Activated T-helper 9 cell treated with anti-CD3 and anti-CD28 coated beads, Interleukin-2, amount 50 U/mL, for 16 hours (primary cell): Measurements from ENCODE around the gene IL24.
A peak's percentile ranks its signal among the peaks of the same experiment; 100 is the strongest.
"Not testable (repeated sequence)": the region's sequence is repeated elsewhere in the genome, so short reads cannot be mapped to it uniquely, and the experiment has no call there.

Source experiments
- DNase-seq: peaks from one replicate; pipeline ENCODE4 v3.0.0-alpha.2; 2020; ENCODE audit warnings: low read depth

Gene IL24

DNA sequence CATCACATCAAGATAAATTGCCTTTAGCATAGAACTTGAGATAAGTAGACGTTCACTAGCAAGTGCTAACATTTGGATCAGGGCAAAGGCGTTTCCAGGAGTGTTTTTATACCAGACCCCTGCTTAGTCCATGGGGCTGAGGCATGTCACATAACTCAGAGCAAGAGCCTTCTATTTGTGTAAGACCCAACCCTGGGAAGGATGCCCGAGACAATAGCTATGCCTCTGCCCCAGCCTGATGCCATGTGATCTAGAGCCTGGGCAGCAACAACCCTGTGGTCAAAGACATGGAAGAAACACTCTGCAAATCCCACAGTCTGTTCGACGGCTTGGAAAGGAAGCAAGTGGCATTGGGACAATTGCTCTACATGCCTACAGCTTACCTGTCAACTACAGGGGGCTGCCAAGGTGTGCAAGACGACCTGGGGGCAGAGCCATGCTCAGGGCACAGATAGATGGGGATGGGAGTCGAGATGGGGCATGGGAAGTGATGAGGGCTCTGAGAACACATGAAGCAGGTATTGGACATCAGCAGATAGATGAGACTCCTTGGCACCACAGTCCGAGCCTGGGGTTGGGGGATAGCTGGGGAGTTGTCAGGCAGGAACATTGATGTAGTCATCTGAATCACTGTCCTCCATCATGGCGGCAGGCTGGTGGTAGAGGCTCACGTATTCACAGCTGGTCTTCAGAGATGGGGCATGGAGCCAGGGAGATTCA, 7.3 kb downstream of the IL24 start:
- DNase-seq: no peak

DNA sequence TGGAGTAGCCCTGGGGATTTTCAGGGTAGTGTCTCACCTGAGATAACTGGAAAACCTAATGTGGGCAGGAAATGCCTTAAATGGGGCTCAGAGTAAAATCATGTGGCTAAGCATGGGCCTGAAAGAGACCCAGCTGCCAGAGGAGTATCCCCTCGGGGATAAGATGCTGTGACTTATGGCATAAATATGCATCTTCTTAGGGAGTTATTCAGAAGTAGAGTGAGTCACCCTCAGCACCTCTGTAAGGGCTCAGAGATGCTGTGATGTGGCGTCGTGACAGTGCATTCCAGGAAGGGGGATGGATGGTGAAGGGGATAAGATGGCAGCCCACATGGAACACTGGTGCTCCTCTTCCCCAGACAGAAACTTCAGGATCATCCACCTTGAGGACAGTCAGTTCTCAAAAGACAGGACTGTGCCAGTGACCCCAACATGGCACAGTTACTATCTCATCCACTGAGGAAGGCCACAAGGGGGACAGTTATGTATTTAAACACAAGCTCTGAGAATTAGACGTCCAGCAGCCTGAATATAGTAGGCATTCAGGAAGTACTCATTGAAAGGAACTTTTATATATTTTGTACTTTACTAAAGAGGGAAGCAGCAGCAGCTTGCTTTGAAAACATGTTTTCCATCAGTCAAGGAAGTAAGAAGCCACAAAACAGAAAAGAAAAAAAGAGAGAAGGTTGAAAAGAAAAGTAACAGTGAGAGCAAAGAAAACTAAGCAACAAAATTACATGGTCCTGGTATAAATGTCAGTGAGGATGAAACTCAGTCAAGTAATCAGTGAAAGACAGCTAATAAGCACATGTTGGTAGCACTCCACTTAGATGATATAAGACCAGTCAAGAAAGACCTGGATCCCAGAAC, 8.3 kb downstream of the IL24 start:
- DNase-seq: no peak

DNA sequence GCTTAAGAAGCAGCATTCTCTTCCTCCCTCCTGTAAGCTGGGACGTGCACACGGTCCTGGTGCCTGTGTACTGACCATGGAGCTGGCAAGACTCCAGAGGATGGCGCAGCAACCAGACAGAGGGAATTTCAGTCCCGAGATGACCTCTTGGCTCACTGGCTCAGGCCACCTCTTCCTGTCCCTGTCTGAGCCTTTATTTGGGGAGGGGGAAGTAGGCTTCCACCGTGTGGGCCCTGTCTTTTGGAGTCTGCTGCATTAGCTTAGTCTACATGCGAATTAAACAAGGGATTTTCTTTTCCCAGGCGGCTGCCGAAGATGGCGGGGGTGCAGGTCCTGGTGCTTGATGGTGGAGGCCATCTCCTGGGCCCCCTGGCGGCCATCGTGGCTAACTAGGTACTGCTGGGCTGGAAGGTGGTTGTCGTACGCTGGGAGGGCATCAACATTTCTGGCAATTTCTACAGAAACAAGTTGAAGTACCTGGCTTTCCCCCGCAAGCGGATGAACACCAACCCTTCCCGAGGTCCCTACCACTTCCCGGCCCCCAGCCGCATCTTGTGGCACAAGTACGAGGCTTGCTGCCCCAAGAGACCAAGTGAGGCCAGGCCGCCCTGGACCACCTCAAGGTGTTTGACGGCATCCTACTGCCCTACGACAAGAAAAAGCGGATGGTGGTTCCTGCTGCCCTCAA, 10.2 kb downstream of the IL24 start:
- DNase-seq: no peak

DNA sequence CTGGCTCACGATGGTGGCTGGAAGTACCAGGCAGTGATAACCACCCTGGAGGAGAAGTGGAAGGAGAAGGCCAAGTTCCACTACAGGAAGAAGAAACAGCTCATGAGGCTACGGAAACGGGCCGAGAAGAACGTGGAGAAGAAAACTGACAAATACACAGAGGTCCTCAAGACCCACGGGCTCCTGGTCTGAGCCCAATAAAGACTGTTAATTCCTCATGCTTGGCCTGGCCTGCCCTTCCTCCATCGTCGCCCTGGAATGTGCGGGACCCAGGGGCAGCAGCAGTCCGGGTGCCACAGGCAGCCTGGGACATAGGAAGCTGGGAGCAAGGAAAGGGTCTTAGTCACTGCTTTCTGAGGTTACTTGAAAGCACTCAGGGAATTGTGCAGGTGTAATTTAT, 10.8 kb downstream of the IL24 start:
- no peak for DNase-seq

DNA sequence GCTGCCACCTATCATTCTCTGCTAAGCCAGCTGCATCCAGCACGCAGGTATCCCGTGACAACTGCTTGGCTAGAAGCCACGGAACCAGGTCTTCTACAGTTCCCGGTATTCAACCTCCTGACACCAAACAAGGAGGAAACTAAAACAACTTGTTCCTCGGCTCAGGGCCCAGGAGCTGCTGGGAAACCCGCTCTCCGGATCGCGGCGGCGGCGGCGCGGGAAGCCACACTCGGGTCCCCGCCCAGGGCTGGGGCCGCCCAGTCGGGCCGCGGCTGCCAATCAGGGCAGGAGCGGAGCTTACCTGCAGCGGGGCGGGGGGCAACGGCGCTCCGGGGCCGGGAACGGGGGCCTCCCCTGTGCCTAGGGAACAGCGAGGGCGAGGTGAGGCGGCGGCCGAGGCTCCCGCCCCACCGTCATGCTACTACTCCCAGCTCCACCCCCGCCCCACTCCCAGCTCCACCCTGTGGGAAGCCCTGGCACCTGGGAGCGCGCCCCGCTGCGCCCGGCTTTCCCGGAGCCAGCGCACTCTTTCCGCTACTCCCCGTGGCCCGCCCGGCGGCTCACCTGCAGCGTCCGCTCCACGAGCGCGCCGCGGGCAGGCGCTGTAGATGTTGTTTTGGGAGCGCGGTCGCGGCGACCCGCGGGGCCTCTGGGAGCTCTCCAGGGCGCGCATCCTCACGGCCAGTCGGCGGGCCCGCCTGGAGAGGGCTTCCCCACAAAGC, 12.1 kb downstream of the IL24 start:
- peak; percentile 33 for DNase-seq

DNA sequence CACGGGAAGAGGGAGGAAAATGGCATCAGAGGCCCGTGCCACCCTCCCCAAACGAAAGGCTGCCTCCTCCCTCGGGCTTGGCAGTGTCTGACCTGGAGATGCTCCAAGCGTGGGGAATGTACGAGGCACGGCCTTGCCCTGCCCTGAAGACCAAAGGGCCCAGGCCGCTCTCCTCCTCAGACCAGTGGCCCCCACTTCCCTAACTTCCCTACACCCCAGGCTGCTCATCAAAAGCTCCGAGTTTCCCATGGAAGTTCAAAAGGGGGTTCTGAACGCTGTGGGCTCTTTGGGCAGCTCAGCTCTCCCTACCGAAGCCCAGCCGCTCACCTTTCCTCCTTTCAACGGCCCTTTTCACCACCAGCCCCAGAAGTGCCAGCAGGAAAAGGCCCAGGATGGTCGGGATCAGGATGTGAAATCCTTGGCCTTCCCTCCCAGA, 12.7 kb downstream of the IL24 start:
- DNase-seq: no peak

DNA sequence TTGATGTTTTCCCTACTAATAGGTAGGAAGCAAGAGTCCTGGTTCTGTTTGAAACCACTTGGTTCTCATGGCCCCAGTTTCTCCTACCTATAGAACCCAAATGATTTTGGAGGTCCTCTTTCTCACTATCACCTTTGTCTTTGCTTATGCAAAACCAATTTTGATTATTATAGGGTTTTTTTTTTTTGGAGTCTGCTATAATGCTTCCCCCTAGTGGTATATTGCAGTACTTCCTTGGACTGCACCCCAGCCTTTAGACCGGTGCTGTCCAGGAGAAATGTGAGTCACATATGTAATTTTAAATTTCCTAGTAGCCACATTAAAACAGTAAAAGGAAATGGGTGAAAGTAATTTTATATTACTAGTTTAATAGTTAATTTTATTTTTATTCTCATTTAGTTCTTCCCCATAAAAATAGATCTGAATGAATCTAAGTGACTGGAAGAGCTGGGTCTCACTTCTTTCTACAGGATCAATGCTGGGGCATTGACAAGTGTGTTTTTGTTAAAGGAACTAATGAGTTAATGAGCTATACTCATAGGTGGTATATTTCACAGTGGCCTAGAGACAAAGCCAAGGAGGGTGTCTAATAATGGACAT, 13.9 kb downstream of the IL24 start:
- DNase-seq: no peak

DNA sequence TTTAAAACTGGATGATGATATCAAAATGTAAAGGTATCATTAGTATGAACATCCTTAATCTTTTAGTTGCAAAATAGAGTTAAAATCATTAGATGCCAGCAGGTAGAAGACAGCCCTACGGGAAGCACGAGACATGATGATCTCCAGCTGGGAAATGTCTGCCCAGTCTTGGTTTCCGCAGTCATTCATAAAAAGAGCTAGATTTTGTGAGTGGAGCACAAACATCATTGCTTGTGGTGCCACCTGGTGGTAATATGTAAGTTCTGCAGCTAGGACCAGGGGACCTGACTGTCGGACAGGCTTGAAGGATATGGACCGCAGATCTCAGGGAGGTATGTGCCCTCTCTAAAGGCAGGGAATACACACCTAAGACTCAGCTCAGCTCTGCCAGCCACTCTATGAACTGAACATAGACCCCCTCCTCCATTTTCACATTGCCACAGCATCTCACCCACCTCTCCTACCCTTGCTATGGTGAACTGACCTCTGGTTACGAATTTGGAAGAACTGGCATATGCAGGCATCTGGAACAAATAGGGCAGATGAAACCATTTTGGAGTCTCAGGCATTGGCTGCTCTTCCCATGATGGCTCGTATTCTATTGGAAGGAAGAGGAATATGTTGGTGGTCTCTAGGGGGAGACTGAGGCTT, 15.3 kb downstream of the IL24 start:
- DNase-seq: peak; percentile 40

DNA sequence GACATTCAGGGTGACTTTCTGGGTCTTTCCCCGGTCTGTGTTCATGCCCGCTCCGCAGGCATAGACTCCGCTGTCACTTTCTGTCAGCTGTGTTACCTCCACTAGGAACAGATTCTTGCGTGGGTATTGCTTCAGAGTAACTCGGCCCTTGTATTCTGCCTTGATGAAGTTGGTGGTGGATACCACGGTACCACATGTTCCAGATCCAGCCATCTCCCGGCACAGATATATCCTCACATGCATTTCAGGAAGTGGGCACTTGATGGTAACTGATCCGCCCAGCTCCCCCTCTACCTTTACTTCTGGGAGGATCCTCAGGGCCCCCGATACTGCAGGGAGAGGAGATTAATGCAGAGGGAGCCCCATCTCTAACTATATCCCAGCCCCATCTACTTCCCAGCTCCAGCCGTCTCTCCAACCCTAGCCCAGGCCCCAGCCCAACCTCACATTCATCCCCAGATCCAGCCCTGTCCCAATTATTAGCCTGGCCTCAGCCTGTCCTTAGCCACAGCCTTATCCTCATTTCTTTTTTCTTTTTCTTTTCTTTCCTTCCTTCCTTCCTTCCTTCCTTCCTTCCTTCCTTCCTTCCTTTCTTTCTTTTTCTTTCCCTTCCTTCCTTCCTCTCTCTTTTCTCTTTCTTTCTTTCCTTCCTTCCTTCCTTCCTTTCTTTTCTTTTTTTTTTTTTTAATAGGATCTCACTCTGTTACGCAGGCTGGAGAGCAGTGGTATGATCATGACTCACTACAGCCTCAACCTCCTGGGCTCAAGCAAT, 16.7 kb downstream of the IL24 start:
- no peak for DNase-seq

DNA sequence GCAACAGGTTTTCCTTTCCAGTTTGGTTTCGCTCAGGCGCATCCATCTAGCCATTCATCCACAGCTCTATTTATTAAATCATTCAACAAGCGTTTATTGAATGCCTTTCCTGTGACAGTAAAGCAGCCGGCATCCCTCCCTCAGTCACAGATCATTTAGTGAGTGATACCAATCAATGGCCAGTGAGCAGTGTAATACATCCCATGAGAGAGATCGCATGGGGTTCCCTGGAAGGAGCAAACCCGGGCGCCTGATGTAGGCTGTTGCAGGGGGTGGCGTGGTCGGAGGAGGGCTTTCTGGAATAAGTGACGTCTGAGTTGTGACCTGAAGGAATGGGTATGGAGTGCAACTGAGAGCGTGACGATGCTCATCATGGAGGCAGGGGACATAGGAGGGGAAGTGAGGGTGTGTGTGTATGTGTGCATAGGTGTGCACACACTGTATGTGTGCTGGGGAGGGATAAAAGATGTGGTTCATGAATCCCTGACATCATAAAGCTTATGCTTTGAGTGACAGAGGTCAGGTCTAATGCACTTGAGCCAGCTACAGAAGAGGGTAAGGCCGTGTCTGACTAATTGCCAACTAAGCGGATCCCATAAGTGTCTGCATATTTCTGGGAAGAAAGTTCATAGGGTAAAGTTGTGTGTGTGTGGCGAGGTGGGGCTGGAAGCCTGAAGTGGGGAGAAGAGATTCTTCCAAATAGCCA, 17.9 kb downstream of the IL24 start:
- DNase-seq: no peak

DNA sequence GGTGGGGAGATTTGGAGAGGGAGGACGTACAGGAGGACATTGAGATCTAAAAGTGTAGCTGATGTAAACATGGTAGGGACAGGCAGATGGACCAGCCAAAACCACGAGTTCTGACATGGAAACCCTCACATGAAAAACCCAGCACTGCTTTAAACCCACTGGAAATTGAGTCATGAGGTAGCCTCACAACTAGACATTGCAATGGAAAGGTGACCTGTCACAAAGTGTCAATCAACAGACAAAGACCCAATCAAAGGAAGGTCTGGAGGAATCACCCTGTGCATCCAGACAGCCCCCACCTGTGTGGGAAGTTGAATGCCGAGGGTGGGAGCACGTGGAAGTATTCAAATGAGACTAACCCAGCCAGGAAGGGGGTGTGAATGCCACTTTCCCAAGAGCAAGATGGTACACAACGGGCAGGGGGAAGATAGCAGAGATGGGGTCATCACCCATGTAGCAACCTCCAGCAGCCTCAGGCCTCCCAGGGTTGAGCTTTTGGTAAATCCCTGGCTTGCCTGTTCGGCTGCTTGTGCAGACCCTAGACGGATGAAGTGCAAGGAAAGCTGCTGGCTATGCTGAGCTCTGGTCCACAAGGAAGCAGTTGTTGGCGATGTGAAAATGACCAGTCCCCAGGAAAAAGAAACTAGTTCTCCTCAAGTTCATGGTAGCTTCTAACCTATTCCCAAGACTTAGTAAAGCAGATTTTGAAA, 18.9 kb downstream of the IL24 start:
- DNase-seq: no peak

DNA sequence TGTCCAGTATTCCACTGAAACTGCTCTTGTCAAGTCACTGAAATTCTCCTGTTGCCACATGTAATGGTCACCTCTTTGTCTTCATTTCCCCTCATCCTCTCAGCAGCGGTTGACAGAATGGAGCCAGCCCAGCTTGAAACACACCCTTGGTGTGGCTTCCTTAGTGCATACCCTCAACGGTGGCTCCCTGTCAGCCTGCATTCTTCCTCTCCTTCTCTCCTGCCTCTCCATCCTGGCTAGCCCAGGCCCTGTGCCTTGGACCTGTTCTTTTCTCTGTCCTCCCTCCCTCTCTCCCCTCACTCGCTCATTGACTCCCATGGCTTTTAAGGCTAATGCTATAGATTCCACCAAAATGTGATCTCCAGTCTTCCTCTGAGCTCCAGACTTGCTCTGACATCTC, 20.8 kb downstream of the IL24 start:
- no peak for DNase-seq

DNA sequence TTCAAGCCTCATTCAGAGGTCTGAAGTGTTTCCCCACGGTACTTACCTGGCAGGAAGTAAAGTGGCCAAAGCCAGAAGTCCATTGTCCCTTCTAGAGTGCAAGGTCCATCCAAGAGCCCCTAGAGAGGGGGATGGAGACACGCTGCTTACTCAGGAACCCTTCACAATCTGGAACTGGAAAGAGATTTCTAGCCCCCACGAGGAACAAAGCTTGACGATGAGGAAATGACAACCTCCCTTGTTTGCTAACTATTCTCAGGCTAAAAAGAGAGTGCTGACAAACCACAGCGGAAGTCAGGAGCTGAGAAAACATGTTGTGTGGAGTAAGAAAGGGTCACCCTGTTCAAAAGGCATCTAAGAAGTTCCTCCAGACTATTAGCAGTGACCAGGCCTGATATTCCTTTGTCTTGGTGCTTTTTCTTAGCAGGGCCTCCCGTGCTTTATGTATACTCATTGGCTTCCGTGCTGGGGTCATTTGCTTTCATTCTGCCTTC, 24.6 kb downstream of the IL24 start, which contains the start of gene FCMR:
FCMR (minus strand) TSS at position 170 of the 494 bp plus-strand sequence; CDS start at position 83, 87 bp downstream.
- no peak for DNase-seq

DNA sequence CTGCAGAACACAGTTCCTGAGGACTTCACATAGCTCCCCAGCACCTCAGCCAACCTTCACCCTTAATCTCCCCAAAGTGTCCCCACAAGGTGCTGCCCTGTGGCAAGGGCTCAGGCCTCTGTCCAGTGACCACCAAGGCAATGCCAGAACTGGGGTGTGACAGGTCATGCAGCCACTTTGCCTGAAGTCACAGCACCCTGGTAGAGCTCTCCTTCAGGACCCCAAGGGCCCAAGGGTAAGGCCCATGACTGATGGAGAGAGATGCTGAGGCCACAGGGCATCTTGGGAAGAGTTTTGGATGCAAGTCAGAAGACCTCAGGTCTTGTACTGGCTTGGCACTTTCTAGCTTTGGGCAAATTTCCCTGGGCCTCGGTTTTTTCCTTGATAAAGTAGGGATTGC, 25.3 kb downstream of the IL24 start:
- DNase-seq: no peak

DNA sequence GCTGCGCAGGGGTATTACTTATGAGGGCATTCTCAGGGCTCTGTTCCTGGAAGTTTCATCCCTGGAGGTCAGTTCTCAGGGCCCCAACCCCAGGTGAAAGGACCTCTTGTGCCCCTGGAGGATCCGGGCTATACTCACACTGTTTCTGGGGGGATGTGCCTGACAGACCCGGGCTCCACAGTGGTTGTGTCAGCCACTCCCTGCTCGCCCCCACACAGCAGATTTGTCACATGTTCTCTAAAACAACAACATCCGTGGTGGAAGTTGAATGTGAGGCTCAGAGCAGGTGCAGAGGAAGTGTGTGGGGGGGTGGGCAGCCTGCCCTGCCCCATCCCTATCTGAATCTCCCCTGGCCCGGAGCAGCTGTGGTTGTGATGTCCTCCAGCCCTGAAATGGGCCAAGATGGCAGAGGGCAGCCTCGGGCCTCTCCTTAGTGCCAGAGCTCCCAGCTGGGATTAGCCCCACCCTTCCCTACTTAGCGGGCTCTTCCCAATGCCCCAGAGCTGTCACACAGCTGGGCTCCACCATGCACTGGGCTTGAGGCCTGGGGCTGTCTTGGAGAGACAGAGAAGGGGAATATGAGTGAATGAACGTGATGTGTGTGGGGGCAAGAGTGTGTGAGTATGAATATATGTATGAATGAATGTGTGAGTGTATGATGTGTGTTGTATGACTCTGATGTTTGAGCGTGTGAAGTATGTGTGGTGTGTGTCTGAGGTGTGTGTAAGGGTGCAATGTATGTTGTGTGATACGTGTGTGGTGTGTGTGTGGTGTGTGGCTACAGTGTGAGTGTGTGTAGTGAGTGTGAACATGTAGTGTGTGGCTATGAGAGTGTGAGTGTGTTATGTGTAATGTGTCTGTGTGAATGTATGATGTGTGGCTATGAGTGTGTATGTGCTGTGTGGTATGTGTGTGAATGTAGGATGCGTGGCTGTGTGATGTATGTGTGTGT, 26.0 kb downstream of the IL24 start:
- DNase-seq: peak; percentile 44

DNA sequence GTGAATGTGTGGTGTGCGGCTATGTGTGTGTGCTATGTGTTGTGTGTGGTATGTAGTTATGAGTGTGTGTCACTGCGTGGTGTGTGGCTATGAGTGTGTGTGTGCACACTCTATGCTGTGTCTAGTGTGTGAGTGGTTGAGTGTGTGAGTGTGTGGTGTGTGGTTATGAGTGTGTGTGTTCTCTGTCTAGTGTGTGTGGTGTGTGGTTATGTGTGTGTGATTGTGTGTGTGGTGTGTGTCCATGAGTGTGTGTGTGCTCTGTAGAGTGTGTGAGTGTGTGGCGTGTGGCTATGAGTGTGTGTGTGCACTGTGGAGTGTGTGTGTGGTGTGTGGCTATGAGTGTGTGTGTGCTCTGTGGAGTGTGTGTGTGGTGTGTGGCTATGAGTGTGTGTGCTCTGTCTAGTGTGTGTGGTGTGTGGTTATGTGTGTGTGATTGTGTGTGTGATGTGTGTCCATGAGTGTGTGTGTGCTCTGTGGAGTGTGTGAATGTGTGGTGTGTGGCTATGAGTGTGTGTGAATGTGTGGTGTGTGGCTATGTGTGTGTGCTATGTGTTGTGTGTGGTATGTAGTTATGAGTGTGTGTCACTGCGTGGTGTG, 26.8 kb downstream of the IL24 start:
- DNase-seq: not testable (repeated sequence)

DNA sequence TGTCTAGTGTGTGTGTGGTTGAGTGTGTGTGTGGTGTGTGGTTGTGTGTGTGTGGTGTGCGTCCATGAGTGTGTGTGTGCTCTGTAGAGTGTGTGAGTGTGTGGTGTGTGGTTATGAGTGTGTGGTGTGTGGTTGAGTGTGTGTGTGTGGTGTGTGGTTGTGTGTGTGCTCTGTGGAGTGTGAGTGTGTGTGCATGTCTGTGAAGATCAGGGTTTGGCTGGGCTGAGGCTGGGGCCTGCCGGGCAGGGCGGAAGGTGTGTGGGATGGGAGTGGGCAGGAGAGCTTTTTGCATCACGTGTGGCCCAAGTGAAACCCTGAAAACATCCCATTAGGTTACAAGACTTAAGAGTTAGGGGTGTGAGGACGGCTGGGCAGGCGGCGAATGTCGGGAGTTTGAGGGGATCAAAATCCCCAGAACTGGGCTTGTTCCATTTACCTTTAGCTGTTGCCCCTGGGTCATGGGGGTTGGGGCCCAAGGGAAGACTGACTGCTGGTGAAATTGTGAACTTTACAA, 27.4 kb downstream of the IL24 start:
- no peak for DNase-seq
